Neural cell (in vitro differentiated cells): ENCODE data around the gene MIPOL1.

ENCODE experiments used
- CTCF ChIP-seq: fragments of 450-650 bp; IDR thresholded peaks from 2 replicates; pipeline ENCODE4 v1.5.1; 2014; ENCODE audit warnings: antibody characterized with exemption, mild to moderate bottlenecking, moderate library complexity; ENCODE audit not compliant: poor library complexity, severe bottlenecking
- EZH2 ChIP-seq: fragments of 200-600, 300-800 bp; shearing (Covaris generic), sonication (generic); IDR thresholded peaks from 2 replicates; pipeline ENCODE4 v1.6.1; 2014; ENCODE audit warnings: antibody characterized with exemption, low read length, borderline replicate concordance, mild to moderate bottlenecking; ENCODE audit not compliant: insufficient read depth, poor library complexity, severe bottlenecking
- POLR2AphosphoS5 ChIP-seq: IDR thresholded peaks from 2 replicates; pipeline ENCODE4 v1.6.1; 2012
- RAD21 ChIP-seq: fragments of 450-650 bp; conservative IDR thresholded peaks from 2 replicates; pipeline ENCODE4 v1.6.1; 2014; ENCODE audit warnings: antibody characterized with exemption, mild to moderate bottlenecking, moderate library complexity
- REST ChIP-seq: IDR thresholded peaks from 2 replicates; pipeline ENCODE4 v1.6.1; 2012; ENCODE audit warnings: borderline replicate concordance
- SMC3 ChIP-seq: fragments of 450-650 bp; conservative IDR thresholded peaks from 2 replicates; pipeline ENCODE4 v1.6.1; 2014; ENCODE audit warnings: antibody characterized with exemption, mild to moderate bottlenecking, moderate library complexity; ENCODE audit not compliant: poor library complexity
- TAF1 ChIP-seq: IDR thresholded peaks from 2 replicates; pipeline ENCODE4 v1.6.1; 2012; ENCODE audit warnings: low read depth

- TF ChIP-seq CTCF (no peak), POLR2AphosphoS5 (no peak), TAF1 (no peak), SMC3 (no peak), EZH2 (no peak), REST (no peak), RAD21 (no peak)
Observed at GRCh38 chr14:37422319-37422718, 224.6 kb downstream of the MIPOL1 start.
